NCI-H128 (cell line): Measurements from ENCODE around the gene MAPK4.

Experiments used
- DNase-seq: peaks from one replicate; lab custom pipeline; 2025; ENCODE audit not compliant: unreplicated experiment; lab: John Stamatoyannopoulos, UW

The MAPK4 gene

DNA sequence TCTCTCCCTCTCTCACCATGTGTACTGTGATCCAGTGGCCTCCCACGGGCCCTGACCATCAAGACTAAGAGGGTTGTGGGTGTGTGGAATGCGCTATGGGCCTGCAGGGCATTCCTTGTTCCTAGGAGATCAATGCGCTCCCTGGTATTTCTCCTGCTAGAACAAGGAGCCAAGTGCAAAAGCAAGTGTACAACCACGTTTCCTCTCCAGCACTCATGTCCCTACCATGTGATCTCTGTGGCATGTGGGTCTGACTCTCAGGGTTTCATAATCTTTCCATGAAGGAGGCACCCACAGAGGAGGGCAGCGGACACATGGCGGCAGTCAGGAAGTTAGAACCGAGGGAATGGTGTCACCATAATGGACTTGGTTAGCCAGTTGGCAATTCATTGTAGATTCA lies 91.4 kb downstream of the MAPK4 start:
- no peak for DNase-seq

DNA sequence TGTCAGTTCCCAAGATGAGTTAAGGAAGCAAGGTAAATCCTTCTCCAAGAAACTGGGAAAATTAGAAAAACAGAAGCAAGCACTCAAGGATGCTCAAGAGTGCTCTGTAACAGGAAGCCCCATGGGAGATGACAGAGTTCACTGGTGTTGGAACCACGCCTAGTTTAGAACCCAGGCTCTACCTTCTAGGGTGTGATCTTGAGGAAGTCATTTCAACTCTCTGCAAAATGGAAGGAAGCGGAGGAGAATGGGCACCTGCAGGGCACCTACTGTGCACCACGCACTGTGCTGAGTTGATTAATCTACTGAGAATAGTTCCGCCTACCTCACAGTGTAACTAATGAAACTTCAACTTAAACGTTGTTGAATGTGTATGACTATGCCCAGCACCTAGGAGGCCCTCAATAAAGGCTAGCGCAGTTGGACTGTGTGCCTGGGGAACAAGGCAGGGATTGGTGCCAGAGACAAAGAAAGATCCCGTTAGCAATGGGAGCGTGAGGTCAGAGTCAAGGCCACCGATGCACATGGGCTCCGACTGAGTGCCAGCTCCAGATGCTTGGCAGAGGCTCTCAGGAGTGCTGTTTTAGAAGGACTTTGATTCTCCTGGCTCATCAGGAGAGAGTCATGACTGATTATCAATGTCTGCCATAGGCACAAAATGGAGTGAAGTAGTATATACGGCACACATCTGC lies 93.7 kb downstream of the MAPK4 start:
- DNase-seq, result no peak

DNA sequence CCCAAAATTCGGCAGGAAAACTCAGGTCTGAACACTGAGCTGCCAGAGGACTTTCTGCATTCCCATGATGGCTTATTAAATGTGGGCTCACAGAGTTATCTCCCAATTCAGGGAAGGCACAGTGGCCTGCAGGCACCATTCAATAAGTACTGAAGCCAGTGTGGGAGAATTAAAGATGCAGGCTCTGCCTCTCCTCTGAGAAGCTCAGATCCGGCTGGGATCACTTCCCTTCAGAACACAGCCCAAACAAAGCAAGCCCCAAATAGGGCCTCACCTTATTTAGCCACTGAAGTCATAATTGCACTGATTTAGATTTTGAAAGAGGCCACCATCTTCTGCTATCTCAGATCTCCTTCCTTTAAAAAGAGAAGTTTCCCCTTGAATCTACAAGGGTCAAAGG lies 94.3 kb downstream of the MAPK4 start:
- no peak for DNase-seq

DNA sequence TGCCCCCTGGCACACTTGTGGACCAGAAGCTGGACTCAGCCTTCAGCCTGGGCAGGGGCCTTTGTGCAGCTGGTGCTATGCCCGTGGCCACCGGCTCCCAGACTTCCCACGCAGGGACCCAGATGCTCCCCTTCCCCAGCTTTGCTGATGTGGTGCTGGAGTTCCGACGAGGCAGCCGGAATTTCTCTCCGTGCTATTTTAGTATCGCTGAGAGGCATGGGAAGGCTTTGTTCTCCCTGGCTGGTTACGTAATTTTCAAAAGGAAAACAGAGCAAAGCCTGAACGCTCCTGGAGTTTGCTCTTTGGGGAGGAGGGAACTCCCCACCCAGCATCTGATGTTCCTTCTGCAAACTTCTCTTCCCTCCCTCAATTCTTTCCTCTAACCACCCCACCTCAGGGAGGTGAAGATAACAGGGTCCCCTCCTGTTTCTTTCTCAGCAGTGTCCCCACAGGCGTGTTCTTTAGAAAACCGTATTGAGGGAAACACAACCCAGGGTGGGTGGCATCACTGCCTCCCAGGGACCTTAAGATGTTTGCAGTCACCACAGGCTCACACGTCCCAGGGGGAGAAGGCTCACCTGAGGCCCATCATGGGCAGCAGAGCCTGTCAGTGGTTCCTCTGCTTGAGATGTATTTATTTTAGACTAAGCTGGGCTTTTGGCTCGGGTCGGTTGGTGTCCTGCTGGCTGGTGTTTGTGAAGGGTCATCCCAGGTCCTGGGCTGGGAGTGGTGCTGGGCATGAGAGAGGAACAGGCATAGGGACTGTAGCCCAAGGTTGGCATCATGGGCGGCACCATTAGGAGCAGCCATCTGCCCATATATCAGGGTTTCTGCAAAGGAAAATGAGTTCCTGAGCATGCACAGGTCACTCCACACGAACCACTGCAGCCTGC lies 95.0 kb downstream of the MAPK4 start:
- DNase-seq, result no peak

DNA sequence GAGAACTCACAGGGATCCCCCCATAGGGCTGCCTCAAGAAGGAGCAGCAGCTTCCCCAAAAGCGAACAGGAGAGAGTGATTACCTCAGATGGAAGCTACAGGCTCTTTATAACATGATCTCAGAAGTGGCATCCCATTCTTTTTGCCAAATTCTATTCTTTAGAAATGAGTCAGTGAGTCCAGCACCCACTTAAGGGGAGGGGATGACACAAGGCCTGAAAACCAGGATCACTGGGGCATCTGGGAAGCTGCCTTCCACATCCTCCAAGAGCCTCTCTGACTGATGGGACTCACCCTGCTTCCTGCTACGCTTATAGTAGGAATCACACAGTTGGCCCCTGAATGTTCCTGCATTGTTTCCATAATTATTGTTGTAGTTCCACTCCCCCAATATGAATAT lies 96.5 kb downstream of the MAPK4 start:
- DNase-seq, result no peak

DNA sequence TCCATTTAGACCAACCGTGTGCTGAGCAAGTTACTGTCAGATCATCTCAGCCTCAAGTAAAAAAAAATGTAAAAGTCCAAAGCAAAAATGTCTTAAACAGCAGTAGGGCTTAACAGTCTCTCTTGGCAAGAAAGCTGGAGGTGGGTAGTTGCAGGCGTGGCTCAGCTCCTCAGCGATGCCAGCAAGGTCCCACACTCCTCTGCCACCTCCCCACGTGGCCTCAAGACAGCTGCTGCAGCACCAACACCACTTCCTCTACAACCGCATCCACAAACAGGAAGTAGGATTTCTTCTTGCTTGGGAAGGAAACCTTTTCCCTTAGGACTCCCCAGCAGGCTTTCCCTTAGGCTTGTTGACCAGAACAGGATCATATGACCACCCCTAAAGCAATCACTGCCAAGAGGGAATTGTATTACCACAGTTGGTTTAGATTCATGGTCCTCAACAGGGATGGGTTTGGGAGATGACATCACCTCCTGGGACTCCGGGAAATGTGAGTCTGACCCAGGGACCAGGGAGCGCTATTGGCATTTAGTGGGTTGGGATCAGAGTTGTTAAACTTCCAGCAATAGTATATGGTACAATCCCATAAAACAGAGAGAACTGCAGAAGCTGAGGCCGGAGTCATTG lies 97.1 kb downstream of the MAPK4 start:
- DNase-seq, result no peak

DNA sequence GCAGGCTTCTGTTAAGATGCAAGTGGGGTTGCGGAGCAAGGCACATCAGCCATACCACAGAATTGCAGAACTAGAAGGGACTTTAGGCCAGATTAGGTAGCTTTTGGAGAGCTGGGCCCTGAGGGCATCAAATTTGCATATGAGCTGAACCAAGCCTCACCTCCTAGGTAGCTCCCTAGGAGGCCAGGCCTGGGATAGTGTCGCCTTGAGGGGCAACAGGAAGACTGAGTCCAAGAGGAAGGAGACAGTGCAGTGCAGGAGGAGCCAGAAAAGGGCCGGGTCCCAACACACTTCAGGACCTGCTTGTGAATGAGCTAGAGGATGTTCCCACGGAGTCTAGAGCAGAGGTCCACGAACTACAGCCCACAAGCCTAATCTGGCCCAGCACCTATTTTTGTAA lies 98.7 kb downstream of the MAPK4 start:
- DNase-seq, result no peak

DNA sequence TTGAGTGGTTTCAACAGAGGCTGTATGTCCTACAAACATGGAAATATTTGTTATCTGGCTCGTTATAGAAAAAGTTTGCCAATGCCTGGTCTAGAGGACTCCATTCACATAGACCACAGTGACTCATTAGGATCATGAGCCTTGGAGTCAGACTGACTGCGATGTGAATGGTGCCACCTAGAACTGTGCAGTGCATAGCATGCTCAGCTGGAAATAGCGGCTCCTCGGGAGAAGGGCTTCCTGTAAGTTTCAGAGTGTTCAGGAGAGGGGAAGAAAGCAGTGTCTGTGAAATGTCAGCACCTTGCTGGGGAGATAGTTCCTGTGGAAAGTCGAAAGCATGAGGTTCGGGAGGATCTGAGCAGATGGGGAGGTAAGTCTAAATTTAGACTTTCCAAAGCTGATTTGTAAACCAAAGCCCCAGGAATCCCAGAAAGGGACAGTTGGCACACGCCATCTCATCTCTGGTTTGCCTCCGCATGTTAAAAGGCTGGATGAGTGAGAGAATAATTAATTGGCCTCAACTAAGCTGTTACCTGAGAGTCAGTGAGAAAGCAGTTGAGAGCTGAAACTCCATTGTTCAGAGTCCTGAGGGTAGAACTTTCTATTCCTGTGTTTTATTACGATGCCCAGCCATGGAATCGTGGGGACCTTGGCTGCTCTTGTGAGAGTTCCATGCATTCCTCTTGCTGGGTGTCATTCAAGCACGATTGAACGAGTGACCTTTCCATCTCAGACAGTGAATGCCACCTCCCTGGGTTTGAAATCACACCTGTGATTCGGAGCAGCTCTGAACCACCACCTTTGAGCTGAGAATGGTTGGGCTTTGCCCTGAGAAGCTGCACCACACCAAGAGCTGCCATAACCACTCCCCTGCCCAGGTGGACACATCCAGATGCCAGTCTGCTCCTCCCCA lies 99.5 kb downstream of the MAPK4 start:
- DNase-seq, result no peak

DNA sequence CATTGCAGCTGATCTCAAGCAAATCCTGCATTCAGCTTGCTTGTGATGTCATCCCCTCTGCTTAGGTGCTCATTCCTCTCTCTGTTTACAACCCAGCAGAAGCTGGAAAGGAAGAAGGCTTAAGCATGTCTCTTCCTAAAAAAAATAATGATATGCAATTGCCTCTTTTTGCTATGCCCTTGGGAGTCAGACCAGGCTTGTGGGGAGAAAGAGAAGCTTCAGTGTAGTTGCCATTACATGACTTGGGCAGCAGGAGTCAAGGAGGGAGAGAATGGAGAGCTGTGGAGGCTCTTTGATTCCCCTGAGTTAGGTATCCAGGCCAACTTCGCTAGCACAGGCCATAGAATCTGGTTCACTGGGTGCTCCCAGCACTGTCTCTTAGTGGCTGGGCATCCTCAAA lies 101.1 kb downstream of the MAPK4 start:
- no peak for DNase-seq

DNA sequence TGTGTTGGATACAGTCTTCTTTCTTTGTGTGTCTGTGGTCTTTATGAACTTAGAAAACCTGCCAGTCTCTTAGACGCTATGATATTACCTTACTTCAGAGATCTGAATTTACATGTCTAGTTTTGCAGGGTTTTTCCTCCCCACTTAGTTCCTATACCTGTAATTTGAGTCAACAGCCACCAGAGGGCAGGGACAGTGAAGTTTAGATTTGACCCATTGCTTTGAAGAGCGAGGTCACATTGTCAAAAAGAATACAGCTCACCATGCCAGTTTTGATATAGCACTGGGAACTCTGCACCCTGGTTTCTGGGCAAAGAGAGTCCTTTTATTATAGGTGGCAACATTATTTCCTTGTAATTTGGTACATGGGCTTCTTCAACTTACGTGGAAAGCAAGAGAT lies 102.3 kb downstream of the MAPK4 start:
- DNase-seq, result no peak

DNA sequence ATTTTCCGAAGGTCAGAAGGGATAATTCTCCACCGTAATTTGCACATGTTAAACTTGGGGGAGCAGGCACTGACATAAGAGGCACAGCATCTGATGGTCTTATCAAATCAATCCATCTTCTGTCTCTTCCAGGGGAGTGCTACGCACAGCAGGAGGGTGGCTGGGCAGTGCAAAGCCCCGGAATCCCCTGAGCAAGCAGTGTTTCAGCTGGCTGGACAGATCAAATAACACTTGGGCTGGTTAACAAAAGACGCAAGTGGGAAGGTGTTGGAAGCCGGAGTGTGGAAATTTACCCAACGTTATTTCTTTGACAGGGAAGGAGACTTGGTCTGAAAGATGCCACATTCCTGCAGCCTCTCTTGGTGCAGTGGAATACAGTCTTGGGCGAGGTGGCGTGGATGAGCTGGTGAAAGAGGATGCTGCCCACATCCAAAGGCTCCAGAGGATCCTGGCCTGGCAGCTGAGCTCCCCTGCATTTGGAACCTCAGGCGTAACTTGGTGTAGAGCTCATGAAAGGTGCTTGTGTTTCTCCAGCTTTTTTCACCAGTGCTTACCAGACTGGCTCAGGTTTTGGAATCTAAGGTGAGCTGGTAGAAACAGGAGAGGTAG lies 103.0 kb downstream of the MAPK4 start:
- no peak for DNase-seq

DNA sequence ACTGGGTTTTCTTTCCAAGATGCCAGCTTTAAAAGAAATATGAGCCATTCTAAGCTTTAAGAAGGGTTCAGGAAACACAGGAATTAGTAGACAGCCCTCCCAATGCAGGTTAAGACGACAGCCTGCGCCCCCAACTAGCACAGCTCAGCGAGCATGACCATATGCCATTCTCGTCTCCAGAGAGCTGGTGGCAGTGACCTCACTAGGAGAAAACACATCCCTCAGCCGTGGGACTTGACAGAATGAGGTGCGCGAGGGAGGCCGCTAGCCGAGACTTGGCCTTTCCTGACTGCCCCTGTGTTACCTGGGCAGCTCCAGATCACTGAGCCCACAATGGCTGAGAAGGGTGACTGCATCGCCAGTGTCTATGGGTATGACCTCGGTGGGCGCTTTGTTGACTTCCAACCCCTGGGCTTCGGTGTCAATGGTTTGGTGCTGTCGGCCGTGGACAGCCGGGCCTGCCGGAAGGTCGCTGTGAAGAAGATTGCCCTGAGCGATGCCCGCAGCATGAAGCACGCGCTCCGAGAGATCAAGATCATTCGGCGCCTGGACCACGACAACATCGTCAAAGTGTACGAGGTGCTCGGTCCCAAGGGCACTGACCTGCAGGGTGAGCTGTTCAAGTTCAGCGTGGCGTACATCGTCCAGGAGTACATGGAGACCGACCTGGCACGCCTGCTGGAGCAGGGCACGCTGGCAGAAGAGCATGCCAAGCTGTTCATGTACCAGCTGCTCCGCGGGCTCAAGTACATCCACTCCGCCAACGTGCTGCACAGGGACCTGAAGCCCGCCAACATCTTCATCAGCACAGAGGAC lies 103.9 kb downstream of the MAPK4 start:
- no peak for DNase-seq

DNA sequence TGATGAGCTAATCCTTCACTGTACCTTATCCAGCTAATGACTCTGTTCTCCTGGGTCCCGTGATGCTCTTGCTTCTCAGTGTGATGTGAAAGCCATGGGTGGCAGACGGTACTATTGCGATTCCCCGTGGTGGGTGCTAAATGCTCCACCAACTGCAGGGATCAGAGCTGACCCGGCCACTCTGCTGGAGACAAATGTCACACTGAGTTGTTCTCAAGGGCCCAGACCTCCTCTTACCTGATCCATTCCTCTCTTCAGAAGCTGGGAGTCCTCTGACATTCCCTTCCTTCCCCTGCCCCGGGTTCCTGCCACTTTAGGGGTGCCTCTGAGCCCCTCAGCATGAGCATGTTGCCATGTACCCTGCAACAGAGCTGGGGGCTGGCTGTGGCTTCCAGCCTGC lies 105.1 kb downstream of the MAPK4 start:
- no peak for DNase-seq

DNA sequence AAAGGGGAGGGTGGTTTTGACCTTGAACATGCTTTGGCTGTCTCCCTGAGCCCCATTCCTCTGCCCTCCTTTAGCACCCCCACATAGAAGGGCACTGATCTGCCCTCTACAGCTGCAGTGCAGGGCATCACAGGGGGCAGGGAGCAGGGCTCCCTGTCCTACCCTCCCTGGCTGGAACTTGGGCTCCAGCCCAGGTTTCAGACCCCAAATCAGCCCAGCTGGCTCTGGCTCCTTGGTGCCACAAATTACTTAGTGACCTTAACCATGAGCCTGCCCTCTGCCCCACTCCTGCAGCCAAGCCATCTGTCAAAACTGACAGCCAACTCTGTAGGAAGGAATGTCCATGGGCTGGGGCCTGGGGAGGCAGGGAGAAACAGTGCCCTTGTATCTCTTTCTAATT lies 105.6 kb downstream of the MAPK4 start:
- DNase-seq, result no peak

DNA sequence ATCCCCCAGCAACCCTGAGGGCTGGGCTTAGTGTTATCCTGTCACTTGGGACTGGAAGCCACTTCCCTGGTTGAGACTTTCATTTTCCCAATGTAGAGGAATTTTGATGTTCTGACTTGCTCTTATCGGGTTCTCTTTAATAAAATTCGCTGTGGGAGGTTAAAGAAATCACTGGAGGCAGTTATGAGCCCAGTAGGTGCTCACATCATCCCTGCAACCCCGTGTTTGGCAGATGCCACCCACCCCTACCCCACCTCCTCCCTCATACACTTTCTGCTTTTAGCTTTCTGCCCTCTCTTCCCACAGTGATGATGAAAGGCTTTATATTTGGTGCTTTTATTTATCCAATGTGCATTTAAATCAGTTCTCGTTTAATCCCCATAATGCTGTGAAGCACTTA lies 106.6 kb downstream of the MAPK4 start:
- no peak for DNase-seq

DNA sequence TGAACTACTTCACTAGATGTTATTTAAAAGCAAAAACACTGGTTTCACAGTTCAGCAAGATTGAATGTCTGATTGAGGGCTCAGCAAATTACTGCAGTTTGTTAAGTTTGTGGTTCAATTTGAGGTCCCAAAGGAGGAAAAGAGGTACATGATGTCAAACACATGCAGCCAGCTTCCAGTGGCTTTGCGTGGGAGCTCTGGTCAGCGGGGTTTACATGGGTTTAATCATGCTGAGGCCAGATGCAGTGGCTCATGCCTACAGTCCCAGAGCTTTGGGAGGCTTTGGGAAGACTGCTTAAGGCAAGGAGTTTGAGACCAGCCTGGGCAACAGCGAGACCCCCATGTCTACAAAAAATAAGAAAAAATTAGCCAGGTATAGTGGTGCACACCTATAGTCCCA lies 111.5 kb downstream of the MAPK4 start:
- no peak for DNase-seq

DNA sequence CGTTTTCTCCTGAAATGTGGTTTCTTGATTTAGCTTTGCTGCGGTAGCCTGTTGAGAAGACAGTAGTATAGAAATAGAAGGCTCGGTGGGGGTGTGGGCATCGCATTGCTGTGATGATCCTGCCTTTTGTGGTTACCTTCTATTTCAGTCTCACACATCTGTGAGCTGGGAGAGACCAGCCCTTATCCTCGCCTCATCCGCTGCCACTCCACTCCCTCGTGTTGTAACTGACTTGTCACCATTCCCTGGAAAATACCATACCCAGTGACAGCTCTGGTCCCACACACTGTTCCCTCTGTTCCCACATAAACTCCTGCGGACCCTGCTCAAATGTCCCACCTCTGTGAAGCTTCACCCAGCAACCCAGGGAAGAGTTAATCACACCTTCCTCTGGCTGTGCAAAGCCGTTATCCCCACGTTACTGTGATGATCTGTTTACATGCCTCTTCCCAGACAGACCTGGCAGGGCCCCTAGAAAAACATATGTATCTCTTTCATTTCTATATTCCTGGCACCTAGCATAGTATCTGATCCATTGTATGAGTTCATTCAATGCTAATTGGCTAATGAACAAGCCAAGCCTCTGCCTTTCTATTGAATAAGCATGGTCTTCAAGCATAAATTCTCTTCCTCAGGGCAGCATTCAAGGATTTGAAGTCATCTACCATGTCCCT lies 114.6 kb downstream of the MAPK4 start:
- DNase-seq, result no peak

DNA sequence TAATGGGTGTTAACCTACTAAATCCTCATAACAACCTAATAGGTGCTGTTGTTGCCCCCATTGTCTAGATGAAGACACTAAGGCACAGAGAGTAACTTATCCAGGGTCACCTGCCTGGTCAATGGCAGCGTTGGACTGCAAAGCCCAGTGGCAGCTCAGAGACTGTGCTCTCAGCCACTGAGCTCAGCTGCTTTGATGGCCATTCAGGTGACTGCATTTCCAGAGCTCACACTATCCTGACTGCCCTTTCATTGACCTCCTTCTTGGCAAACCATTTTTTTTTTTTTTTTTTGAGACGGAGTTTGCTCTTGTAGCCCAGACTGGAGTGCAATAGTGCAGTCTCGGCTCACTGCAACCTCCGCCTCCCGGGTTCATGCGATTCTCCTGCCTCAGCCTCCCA lies 115.2 kb downstream of the MAPK4 start:
- no peak for DNase-seq

DNA sequence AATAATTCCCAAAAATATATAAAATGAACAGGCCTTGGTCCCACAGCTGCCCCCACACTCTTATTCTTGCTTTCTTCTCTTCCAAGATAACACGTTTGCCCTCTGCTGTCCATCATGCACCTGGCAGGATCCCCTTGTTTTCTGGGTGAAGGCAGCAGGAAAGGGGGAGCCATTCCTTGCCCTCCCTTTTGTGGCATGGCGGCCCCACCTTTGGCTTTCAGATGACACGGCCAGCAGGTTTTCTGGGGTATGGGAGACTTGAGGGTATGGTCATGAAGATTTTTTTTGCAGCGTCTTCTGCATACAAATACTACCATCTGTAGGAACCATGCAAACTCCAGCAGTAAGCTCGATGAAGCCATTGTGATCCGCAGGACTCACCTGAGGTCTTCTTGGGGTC lies 118.8 kb downstream of the MAPK4 start:
- DNase-seq, result no peak
